Muscle of arm (tissue), 12 donors: ENCODE measurements around the gene PFKFB2. TPM values are rescaled to one million over a fixed set of nuclear protein-coding genes. Genes with fewer than 3 reads are reported as not detected.
A peak's percentile ranks its signal among the peaks of the same experiment; 100 is the strongest.
"Not testable (repeated sequence)": the region's sequence is repeated elsewhere in the genome, so short reads cannot be mapped to it uniquely, and the experiment has no call there.

Source experiments
- DNase-seq: peaks from one replicate; pipeline ENCODE4 v3.0.0-alpha.2; 2013
- polyA plus RNA-seq, 12 donors: library from polyadenylated mRNA; unstranded; fragments of 120-200 nt; gene quantifications; one replicate each; pipeline ENCODE4 v1.2.1, GENCODE V29; 2013; ENCODE audit not compliant: insufficient read length in 12 of 12

PFKFB2 gene
- polyA plus RNA-seq, 12 donors = 3.9 to 12.3 (median 6.3) TPM; not detected in 1

GRCh38 chr1:207035877-207036551 lies 17.1 kb upstream of the PFKFB2 start:
- DNase-seq = no peak

- DNase-seq = no peak
Measured at GRCh38 chr1:207036865-207037264, 16.2 kb upstream of the PFKFB2 start.

- no peak for DNase-seq
Measured at GRCh38 chr1:207039380-207040180, 13.5 kb upstream of the PFKFB2 start.

DNA sequence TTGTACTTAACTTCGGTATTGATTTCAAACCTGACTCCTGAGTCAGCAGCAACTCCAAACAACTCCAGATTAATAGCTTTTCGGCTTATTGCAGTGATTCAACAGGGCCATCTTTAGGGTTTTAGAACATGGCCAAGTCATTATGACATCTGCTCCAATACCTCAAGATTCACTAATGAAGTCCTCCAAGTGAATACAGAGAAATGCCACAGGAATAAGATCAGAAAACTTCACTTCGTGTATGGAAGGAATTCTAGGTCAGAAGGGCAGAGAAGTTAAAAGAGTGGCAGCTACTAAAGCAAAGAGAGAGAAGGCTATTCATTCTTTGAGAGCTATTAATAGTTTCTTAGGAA lies 12.9 kb upstream of the PFKFB2 start:
- no peak for DNase-seq

DNA sequence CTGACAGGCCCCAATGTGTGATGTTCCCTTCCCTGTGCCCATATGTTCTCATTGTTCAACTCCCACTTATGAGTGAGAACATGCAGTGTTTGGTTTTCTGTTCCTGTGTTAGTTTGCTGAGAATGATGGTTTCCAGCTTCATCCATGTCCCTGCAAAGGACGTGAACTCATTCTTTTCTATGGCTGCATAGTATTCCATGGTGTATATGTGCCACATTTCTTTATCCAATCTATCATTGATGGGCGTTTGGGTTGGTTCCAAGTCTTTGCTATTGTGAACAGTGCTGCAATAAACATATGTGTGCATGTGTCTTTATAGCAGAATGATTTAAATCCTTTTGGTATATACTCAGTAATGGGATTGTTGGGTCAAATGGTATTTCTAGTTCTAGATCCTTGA lies 11.7 kb upstream of the PFKFB2 start:
- not testable (repeated sequence) for DNase-seq

DNA sequence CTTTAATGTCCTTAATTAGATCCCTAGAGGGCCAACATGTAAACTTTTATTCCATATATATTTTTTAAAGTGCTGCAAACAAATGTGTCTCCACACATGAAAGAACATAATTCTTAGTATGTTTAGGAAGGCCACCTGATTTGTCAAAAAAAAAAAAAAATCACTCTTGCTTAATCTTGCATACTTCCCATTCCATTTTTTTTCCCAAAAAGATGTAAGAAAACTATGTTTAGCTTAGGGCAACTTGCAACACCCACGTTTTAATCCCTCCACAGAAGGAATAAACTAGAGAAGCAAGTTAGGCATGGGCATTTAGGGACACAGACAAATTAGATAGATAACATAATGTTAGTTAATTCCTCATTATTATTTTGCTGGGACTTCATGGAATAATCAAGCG lies 7.6 kb upstream of the PFKFB2 start:
- DNase-seq = no peak

- DNase-seq = no peak
Measured at GRCh38 chr1:207047505-207047904, 5.6 kb upstream of the PFKFB2 start.

GRCh38 chr1:207048041-207048440 lies 5.0 kb upstream of the PFKFB2 start:
- DNase-seq = no peak

GRCh38 chr1:207049054-207049453 lies 4.0 kb upstream of the PFKFB2 start:
- no peak for DNase-seq

DNA sequence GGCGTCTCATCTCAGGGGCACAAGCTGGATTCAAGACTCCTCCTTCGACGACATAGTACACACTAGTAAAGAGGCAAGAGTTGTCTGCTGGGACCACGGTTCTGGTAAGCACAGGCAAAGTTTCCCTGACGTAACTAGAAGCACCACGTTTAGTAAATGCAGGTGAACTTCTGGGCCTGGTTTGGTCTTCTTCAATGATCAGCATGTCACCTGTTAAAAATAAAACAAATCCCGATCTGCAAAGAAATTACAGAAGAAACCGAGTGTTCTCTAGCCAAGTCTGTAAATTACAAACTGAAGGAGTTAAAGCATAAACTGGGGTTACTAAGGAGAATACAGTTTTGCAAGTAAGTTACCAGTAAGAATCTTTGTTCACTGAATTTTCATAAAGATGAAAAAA lies 3.6 kb upstream of the PFKFB2 start:
- DNase-seq = no peak

GRCh38 chr1:207049974-207050391 lies 3.1 kb upstream of the PFKFB2 start:
- DNase-seq = peak; percentile 59

DNA sequence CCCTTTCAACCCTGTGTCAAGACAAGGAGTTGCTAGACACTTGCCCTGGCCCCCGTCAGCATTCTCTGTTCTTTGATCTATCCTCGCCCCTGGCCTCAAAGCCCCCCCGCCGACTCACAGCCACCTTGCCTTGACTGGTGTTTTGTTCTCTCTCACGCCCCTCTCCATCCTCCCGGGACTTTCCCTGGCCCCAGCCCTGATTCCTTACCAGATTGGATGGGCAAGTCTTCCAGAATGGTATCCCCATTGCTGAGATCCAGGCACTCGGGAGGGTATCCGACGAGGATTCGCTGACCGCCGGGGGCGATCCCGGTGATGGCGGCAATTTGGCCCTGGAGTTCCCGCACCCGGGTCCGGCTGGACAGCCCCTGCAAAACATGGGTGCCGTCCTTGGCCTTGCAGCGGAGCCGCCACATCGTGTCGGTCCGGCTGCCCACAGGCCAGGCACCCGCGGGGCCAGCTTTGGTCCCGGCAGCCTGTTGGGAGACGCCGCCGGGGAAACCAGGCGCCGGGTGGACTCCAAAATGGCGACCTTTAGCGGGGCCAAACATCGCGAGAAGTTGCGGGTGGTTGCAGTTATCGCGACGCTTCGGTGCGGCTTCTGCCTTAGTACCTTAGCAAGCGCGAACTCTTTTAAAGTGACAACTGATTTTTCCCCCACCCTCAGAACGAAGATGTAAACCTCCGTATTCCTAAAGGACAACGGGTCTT lies 2.4 kb upstream of the PFKFB2 start:
- peak; percentile 96 for DNase-seq

GRCh38 chr1:207051191-207051943 lies 1.7 kb upstream of the PFKFB2 start, which contains the start of gene YOD1:
TSS of gene YOD1 (minus strand) at chr1:207051208. CDS start at chr1:207051030, 178 bp downstream.
- no peak for DNase-seq

DNA sequence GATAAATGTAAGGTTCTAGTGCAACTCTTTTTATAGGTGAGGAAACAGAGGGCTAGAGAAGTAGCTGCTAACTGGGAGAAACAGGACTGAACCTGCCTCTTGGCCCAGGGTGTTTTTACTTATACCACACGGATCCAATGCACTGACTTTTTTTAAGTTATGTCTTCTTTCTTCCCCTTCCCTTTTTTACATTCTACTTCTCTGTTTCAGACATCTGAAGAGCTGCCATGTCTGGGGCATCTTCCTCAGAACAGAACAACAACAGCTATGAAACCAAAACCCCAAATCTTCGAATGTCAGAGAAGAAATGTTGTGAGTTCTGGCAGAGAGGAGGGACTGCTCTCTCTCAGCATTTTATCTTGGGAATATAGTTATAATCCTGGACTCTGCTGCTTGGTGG lies 1.4 kb downstream of the PFKFB2 start:
- no peak for DNase-seq

- no peak for DNase-seq
Measured at GRCh38 chr1:207055386-207056001, 2.4 kb downstream of the PFKFB2 start.

DNA sequence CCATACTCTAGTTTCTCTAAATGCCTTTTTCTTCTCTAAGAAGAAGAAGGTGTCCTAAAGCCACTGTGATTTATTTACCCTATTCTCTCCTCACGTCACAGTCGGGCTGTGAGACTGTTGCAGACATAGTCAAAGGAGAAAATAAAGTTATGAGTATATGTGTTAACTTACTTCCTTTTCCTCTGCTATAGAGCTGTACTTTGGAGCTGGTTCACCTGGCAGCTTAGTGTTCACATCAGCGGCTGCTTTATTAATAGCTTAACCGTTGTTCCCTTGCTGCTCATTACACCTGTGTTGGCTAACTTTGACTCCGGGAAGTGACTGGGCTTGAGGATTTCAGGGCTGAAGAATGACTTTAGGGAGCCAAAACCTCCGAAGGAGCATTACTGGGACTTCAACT lies 3.6 kb downstream of the PFKFB2 start:
- DNase-seq = no peak

DNA sequence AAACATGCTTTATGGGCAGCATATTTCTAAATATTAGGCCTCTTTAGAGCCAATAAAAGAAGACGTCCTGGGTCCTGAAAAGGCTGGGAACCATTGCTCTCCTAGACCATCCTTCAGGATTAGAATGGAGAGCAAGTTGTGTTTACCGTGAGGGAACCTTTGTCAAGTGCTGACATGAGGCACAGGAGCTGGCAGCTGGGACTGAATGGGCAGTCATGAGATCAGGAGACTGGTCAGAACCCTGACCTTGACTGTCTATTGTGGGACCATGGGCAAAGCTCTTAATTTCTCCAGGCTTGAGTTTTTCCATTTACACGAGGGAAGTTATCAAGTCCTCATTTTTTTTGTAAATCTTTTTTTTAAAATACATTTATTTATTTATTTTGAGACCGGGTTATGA lies 5.2 kb downstream of the PFKFB2 start:
- no peak for DNase-seq

DNA sequence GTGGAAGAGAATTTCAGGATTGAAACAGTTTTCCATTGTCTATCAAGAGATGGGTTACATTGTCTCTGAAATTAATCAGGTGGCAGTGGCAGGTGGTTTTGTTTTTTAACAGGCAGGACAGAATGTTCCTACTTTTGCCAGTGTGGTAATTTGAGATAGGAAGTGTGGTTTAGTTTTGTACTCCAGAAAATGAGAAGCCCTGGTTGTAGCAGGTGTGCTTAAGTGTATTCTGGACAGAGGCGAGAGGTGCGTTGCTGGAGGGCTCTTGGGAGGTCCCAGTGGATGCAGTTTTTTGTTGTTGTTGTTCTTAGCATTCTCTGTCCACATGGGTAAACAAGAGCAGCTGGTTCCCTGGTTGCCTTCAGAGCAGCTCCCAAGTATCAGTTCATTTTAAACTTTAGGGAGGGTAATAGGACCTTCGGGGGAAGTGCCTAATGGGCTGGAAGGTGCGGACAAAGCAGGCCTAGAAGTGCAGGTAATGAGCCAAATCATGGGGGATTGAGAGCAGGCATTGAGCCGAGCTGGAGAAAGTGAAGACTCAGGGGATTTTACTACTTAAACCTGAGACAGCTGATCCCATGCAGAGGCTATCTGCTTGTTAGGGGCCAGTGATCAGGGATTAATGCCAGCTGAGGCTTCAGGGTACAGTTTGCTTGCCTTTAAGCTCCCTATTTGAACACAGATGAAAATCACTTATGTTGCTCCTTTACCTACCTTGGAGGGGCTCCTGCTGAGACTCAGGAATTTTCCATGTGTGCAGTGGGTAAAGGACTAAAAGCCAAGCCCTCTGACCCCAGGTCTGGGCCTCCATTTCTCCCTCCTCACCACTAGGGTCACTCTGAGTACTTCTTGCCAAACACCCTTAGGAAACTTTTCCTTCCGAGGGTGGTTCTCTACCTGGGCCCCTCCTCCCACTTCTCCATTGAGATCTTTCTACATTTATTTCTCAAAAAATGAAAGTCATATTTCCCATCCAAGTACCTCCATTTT lies 6.1 kb downstream of the PFKFB2 start:
- no peak for DNase-seq

DNA sequence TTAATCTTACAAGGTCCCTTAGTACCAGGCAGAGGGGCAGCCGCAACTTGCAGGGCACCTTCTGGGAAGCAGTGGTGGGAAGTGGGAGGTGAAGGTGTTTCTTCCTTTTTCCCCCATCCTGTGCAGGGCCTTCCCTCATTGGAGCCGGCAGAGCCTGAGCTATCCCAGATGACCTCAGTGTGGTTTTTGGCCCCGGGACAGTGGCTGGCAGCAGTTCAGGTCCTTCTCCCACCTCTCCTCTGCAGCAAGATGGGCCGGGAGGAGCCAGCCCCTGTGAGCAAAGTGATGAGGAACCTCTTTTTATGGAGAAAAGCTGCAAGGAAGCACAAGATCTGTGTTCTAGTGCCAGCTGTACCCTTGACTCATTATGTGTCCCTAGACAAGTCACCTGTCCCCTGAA lies 6.8 kb downstream of the PFKFB2 start:
- DNase-seq = no peak

DNA sequence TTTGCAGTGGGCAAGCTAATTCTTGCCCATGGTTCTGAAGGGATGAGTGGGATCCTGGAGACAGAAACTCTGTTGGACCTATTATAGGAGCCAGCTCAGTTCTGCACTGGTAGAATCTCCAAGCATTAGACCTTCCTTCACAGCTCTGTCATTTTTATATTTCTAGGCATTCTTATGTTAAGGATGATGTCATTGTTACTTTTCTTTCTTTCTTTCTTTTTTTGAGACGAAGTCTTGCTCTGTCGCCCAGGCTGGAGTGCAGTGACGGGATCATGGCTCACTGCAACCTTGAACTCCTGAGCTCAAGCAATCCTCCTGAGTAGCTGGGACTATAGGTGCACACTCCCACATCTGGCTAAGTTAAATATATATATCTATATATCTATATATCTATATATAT lies 7.5 kb downstream of the PFKFB2 start:
- no peak for DNase-seq
